Right ventricle myocardium inferior (tissue), 1 donor: ENCODE measurements around the gene KCNH2. TPM values are rescaled to one million over a fixed set of nuclear protein-coding genes. Genes with fewer than 3 reads are reported as not detected.

Experiments
- ATAC-seq: fragments of 200-7000 bp; cut with Tn5 transposase; one replicate; pipeline ENCODE4 v1.9.1; 2020; ENCODE audit warnings: mild to moderate bottlenecking, moderate library complexity
- DNase-seq: peaks from one replicate; pipeline ENCODE4 v3.0.0; 2021; ENCODE audit errors: missing footprints
- intact Hi-C: fragments of 100-400 bp; cut with DNase I; formaldehyde crosslinking; loops from one replicate; pipeline ENCODE4 v1.11.0; 2022
- total RNA-seq: library from RNA; stranded (reverse); fragmentation: NEBNext Ultra II Directional; extraction: Animal tissue kit (Norgen Biotek cat#: 25700); gene quantifications from one replicate; pipeline ENCODE4 v1.2.1, GENCODE V29; 2021
- donor health status: DM: no; HTN: yes; CAD: no; lungs with severe emphysema.

The KCNH2 gene
- total RNA-seq, 1 donor from 2014 or later: 97.3 TPM

- intact Hi-C loops: no loop called here
- DNase-seq (peak; percentile 78), ATAC-seq (peak; percentile 63)
Measured at GRCh38 chr7:150955519-150956394, 22.4 kb downstream of the KCNH2 start.

GRCh38 chr7:150954986-150955518 is 23.1 kb downstream of the KCNH2 start:
- no peak for DNase-seq
- peak; percentile 11 for ATAC-seq
- intact Hi-C loops: no loop called here

- peak; percentile 57 for DNase-seq
- ATAC-seq: peak; percentile 5
- intact Hi-C loops: no loop called here
Measured at GRCh38 chr7:150954201-150954985, 23.7 kb downstream of the KCNH2 start.

GRCh38 chr7:150953061-150953997 is 24.8 kb downstream of the KCNH2 start:
- DNase-seq: no peak
- intact Hi-C loops: no loop called here
- ATAC-seq: no peak

- intact Hi-C loops: no loop called here
- DNase-seq: no peak
- no peak for ATAC-seq
Measured at GRCh38 chr7:150952331-150953050, 25.6 kb downstream of the KCNH2 start.

- DNase-seq (no peak), ATAC-seq (no peak)
Measured at GRCh38 chr7:150951521-150951920, 26.6 kb downstream of the KCNH2 start.

GRCh38 chr7:150951181-150951520 is 27.0 kb downstream of the KCNH2 start:
- no peak for ATAC-seq
- intact Hi-C loops: no loop called here
- DNase-seq: no peak

More at GRCh38 chr7:150951521-150951920, 26.6 kb downstream of the KCNH2 start:
- intact Hi-C loops: no loop called here

- DNase-seq (no peak), ATAC-seq (no peak)
- intact Hi-C loops: no loop called here
Measured at GRCh38 chr7:150950496-150951180, 27.5 kb downstream of the KCNH2 start.

- DNase-seq (no peak), ATAC-seq (no peak)
- intact Hi-C loops: no loop called here
Measured at GRCh38 chr7:150949971-150950491, 28.1 kb downstream of the KCNH2 start.

- no peak for ATAC-seq
- no peak for DNase-seq
- intact Hi-C loops: no loop called here
Measured at GRCh38 chr7:150949564-150949963, 28.6 kb downstream of the KCNH2 start.

GRCh38 chr7:150948791-150949251 is 29.3 kb downstream of the KCNH2 start:
- no peak for ATAC-seq
- intact Hi-C loops: no loop called here
- DNase-seq: no peak

GRCh38 chr7:150947761-150948651 is 30.1 kb downstream of the KCNH2 start:
- DNase-seq: no peak

GRCh38 chr7:150947241-150947745 is 30.8 kb downstream of the KCNH2 start:
- ATAC-seq (no peak), DNase-seq (no peak)
- intact Hi-C loops: no loop called here

More at GRCh38 chr7:150947761-150948651, 30.1 kb downstream of the KCNH2 start:
- intact Hi-C loops: no loop called here
- no peak for ATAC-seq

GRCh38 chr7:150946421-150947240 is 31.5 kb downstream of the KCNH2 start:
- ATAC-seq: no peak
- intact Hi-C loops: no loop called here
- DNase-seq: no peak

- ATAC-seq (peak; percentile 73), DNase-seq (no peak)
- intact Hi-C loops: no loop called here
Measured at GRCh38 chr7:150945853-150946420, 32.2 kb downstream of the KCNH2 start.
